HEK293 (cell line): Measurements from ENCODE around the gene EML6.

Experiments
- CTCF ChIA-PET: fragments of 350-600 bp; formaldehyde crosslinking; extraction: SDS; loops from one replicate; lab custom pipeline; 2021; ENCODE audit warnings: antibody characterized with exemption; lab: Yijun Ruan, JAX
- POLR2A ChIA-PET: fragments of 300-600 bp; formaldehyde crosslinking; extraction: SDS; loops from one replicate; lab custom pipeline; 2020; ENCODE audit warnings: antibody characterized with exemption, inconsistent platforms; lab: Yijun Ruan, JAX
- H3K27ac ChIP-seq: fragments of 200-500 bp; sonication (Bioruptor generic); 2 replicates; pipeline ENCODE4 v1.5.1; 2014; ENCODE audit warnings: low read depth, low read length, control low read depth, inconsistent platforms; ENCODE audit errors: extremely low read depth
- H3K36me3 ChIP-seq, 2 experiments: fragments of 200-500 bp in 1 of 2; sonication (Bioruptor generic) in 1 of 2; 1 replicate in 1 of 2; 2 replicates in 1 of 2; pipeline ENCODE4 v1.5.1; 2014 to 2017; ENCODE audit warnings: inconsistent platforms in 2 of 2, low read length in 2 of 2; ENCODE audit not compliant: control insufficient read depth in 2 of 2, insufficient read depth in 1 of 2
- H3K4me1 ChIP-seq: fragments of 200-500 bp; sonication (Bioruptor generic); 2 replicates; pipeline ENCODE4 v1.5.1; 2014; ENCODE audit warnings: mild to moderate bottlenecking, low read length, inconsistent platforms; ENCODE audit not compliant: control insufficient read depth, insufficient read depth
- H3K4me3 ChIP-seq: 2 replicates; pipeline ENCODE4 v1.5.1; 2011; ENCODE audit warnings: low read depth, mild to moderate bottlenecking, control low read depth, low read length, moderate library complexity
- H3K9me3 ChIP-seq: fragments of 200-500 bp; sonication (Bioruptor generic); 2 replicates; pipeline ENCODE4 v1.5.1; 2014; ENCODE audit warnings: low read depth, low read length, inconsistent platforms; ENCODE audit not compliant: control insufficient read depth, insufficient read depth
- BCL11A ChIP-seq: fragments of 450-650 bp; formaldehyde crosslinking; IDR thresholded peaks from 2 replicates; pipeline ENCODE4 v1.5.1; 2016; ENCODE audit warnings: low read depth, missing biosample characterization, missing genetic modification characterization
- BCL11B ChIP-seq: fragments of 450-650 bp; formaldehyde crosslinking; IDR thresholded peaks from 2 replicates; pipeline ENCODE4 v1.5.1; 2016; ENCODE audit warnings: low read depth, missing biosample characterization, missing genetic modification characterization
- EGR2 ChIP-seq: fragments of 450-650 bp; formaldehyde crosslinking; IDR thresholded peaks from 2 replicates; pipeline ENCODE4 v1.5.1; 2016; ENCODE audit warnings: low read depth, missing biosample characterization, missing genetic modification characterization
- GLI4 ChIP-seq: fragments of 450-650 bp; formaldehyde crosslinking; IDR thresholded peaks from 2 replicates; pipeline ENCODE4 v1.5.1; 2016; ENCODE audit warnings: missing biosample characterization, missing genetic modification characterization
- PRDM6 ChIP-seq: fragments of 450-650 bp; formaldehyde crosslinking; IDR thresholded peaks from 2 replicates; pipeline ENCODE4 v1.5.1; 2017; ENCODE audit warnings: missing biosample characterization, missing genetic modification characterization
- SCRT1 ChIP-seq: fragments of 450-650 bp; formaldehyde crosslinking; IDR thresholded peaks from 2 replicates; pipeline ENCODE4 v1.5.1; 2016; ENCODE audit warnings: missing biosample characterization, missing genetic modification characterization, borderline replicate concordance
- SCRT2 ChIP-seq: fragments of 450-650 bp; formaldehyde crosslinking; IDR thresholded peaks from 2 replicates; pipeline ENCODE4 v1.5.1; 2016; ENCODE audit warnings: missing biosample characterization, missing genetic modification characterization
- SETDB1 ChIP-seq: IDR thresholded peaks from one replicate; pipeline ENCODE4 v1.6.1; 2017; ENCODE audit warnings: mild to moderate bottlenecking, low read length, moderate library complexity, mixed read lengths; ENCODE audit not compliant: insufficient read length
- SP3 ChIP-seq: fragments of 450-650 bp; formaldehyde crosslinking; IDR thresholded peaks from 2 replicates; pipeline ENCODE4 v1.5.1; 2016; ENCODE audit warnings: missing biosample characterization, missing genetic modification characterization
- ZFP41 ChIP-seq: fragments of 450-650 bp; formaldehyde crosslinking; IDR thresholded peaks from 2 replicates; pipeline ENCODE4 v1.5.1; 2016; ENCODE audit warnings: missing biosample characterization, missing genetic modification characterization, borderline replicate concordance
- ZNF2 ChIP-seq: fragments of 450-650 bp; formaldehyde crosslinking; IDR thresholded peaks from 2 replicates; pipeline ENCODE4 v1.5.1; 2016; ENCODE audit warnings: missing biosample characterization, missing genetic modification characterization
- ZNF292 ChIP-seq: fragments of 450-650 bp; formaldehyde crosslinking; IDR thresholded peaks from 2 replicates; pipeline ENCODE4 v1.5.1; 2016; ENCODE audit warnings: low read depth, missing biosample characterization, missing genetic modification characterization, borderline replicate concordance
- ZNF341 ChIP-seq: fragments of 450-650 bp; formaldehyde crosslinking; IDR thresholded peaks from 2 replicates; pipeline ENCODE4; 2016; ENCODE audit warnings: low read depth, missing biosample characterization, missing genetic modification characterization
- ZNF354C ChIP-seq: fragments of 450-650 bp; formaldehyde crosslinking; IDR thresholded peaks from 2 replicates; pipeline ENCODE4 v1.5.1; 2016; ENCODE audit warnings: missing biosample characterization, missing genetic modification characterization, low read depth, borderline replicate concordance
- ZNF366 ChIP-seq: fragments of 450-650 bp; formaldehyde crosslinking; conservative IDR thresholded peaks from 2 replicates; pipeline ENCODE4 v1.5.1; 2016; ENCODE audit warnings: missing biosample characterization, missing genetic modification characterization
- ZNF404 ChIP-seq: fragments of 450-650 bp; formaldehyde crosslinking; IDR thresholded peaks from 2 replicates; pipeline ENCODE4 v1.5.1; 2017; ENCODE audit warnings: missing biosample characterization, missing genetic modification characterization
- ZNF426 ChIP-seq: fragments of 450-650 bp; formaldehyde crosslinking; IDR thresholded peaks from 2 replicates; pipeline ENCODE4 v1.5.1; 2017; ENCODE audit warnings: missing biosample characterization, missing genetic modification characterization, mild to moderate bottlenecking, inconsistent platforms, moderate library complexity
- ZNF433 ChIP-seq: fragments of 450-650 bp; formaldehyde crosslinking; IDR thresholded peaks from 2 replicates; pipeline ENCODE4 v1.5.1; 2016; ENCODE audit warnings: missing biosample characterization, missing genetic modification characterization, low read depth
- ZNF549 ChIP-seq: fragments of 450-650 bp; IDR thresholded peaks from 2 replicates; pipeline ENCODE4 v1.5.1; 2018; ENCODE audit warnings: missing biosample characterization, missing genetic modification characterization, mild to moderate bottlenecking, inconsistent platforms, moderate library complexity
- ZNF560 ChIP-seq: fragments of 450-650 bp; formaldehyde crosslinking; IDR thresholded peaks from 2 replicates; pipeline ENCODE4 v1.5.1; 2017; ENCODE audit warnings: missing biosample characterization, missing genetic modification characterization, borderline replicate concordance
- ZNF585B ChIP-seq: fragments of 450-650 bp; formaldehyde crosslinking; IDR thresholded peaks from 2 replicates; pipeline ENCODE4 v1.5.1; 2016; ENCODE audit warnings: missing biosample characterization, missing genetic modification characterization
- ZNF629 ChIP-seq: fragments of 450-650 bp; formaldehyde crosslinking; IDR thresholded peaks from 2 replicates; pipeline ENCODE4 v1.5.1; 2017; ENCODE audit warnings: missing biosample characterization, missing genetic modification characterization
- ZNF670 ChIP-seq: fragments of 450-650 bp; formaldehyde crosslinking; IDR thresholded peaks from 2 replicates; pipeline ENCODE4 v1.5.1; 2016; ENCODE audit warnings: missing biosample characterization, missing genetic modification characterization, low read depth
- ZNF707 ChIP-seq: fragments of 450-650 bp; formaldehyde crosslinking; IDR thresholded peaks from 2 replicates; pipeline ENCODE4 v1.5.1; 2016; ENCODE audit warnings: missing biosample characterization, missing genetic modification characterization

EML6 gene

GRCh38 chr2:55001716-55002115 lies 278.3 kb downstream of the EML6 start:
- H3K4me3 ChIP-seq = no peak overlapping the region
- H3K9me3 ChIP-seq = no peaks in the 10 kb centered on the region
- ChIA-PET POLR2A (no interaction called here), CTCF (no interaction called here)
- H3K27ac ChIP-seq = no peak overlapping the region
- no peaks in the 10 kb centered on the region for H3K36me3 ChIP-seq
- peaks cover 37% of the 10 kb centered on the region for H3K4me1 ChIP-seq
- TF ChIP-seq ZNF585B (tag by site-specific recombination) (no peak), BCL11A (no peak), SP3 (tag by site-specific recombination) (no peak), ZNF404 (no peak), ZFP41 (tag by site-specific recombination) (no peak), SCRT1 (tag by site-specific recombination) (no peak), ZNF560 (tag by site-specific recombination) (no peak), ZNF2 (tag by site-specific recombination) (no peak), ZNF629 (tag by site-specific recombination) (no peak), GLI4 (tag by site-specific recombination) (no peak), BCL11B (tag by site-specific recombination) (no peak), ZNF292 (tag by site-specific recombination) (no peak), ZNF433 (tag by site-specific recombination) (no peak), ZNF707 (tag by site-specific recombination) (no peak), SCRT2 (tag by site-specific recombination) (no peak)

- Histone ChIP-seq H3K36me3 (no peaks in the 10 kb centered on the region), H3K4me1 (peaks cover 27% of the 10 kb centered on the region), H3K4me3 (no peak overlapping the region), H3K9me3 (no peaks in the 10 kb centered on the region)
- POLR2A ChIA-PET = no interaction called here
- TF ChIP-seq SETDB1 = no peak
- TF ChIP-seq ZNF549 (tag by site-specific recombination) = no peak
- no peak for TF ChIP-seq ZNF670 (tag by site-specific recombination)
- peak; percentile 29; the same call in 1 of the 2 replicates for TF ChIP-seq EGR2 (tag by site-specific recombination)
- no peak for TF ChIP-seq ZNF426
- TF ChIP-seq ZNF366 (tag by site-specific recombination) = no peak
- TF ChIP-seq ZNF354C (tag by site-specific recombination) = no peak
- TF ChIP-seq, all 188 proteins: peak for 1
- CTCF ChIA-PET = interaction anchor here (1.0 to 1.8 kb wide), 3 partner anchors 9 to 166 kb away, joined by 3 to 8 read pairs (median 3); no protein-coding TSS in a partner anchor
- H3K27ac ChIP-seq = no peak overlapping the region
Observed at GRCh38 chr2:55003706-55004639, 280.5 kb downstream of the EML6 start.

DNA sequence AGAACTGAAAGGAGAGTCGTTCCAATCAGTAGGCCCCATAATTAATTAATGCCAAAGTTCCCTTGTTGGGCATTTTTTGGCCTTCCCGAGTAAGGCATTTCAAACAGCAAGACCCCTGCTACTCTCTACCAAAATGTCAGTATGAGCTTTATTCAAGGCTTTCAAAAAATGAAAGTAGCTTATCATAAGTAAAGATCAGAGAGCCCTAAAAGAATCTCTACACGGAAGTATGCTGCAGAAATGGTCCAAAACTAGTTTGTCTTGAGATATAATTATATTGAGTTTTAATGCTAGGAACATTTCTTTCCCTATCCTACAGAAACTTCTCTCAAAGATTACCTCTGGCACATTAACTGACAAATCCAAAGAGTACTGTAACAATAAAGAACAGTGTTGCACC lies 282.8 kb downstream of the EML6 start:
- H3K36me3 ChIP-seq = no peaks in the 10 kb centered on the region
- no peak overlapping the region for H3K4me3 ChIP-seq
- H3K9me3 ChIP-seq = no peaks in the 10 kb centered on the region
- no peak for TF ChIP-seq ZNF341
- TF ChIP-seq PRDM6 (tag by site-specific recombination) = 0 out of 2 replicates have a peak, but pooled peaks have one; percentile 21
- peaks cover 26% of the 10 kb centered on the region for H3K4me1 ChIP-seq
- ChIA-PET POLR2A (interaction anchor here (0.6 kb wide), 1 partner anchor 414 kb away, joined by 3 read pairs; no protein-coding TSS in a partner anchor), CTCF (interaction anchor here (0.6 to 1.7 kb wide), 2 partner anchors 23 to 106 kb away, joined by 3 to 4 read pairs; no protein-coding TSS in a partner anchor)
- no peak overlapping the region for H3K27ac ChIP-seq
